Nephron progenitor cell (in vitro differentiated cells): Measurements from ENCODE around the gene PTPRJ.
A peak's percentile ranks its signal among the peaks of the same experiment; 100 is the strongest.

Experiments
- DNase-seq: peaks from one replicate; pipeline ENCODE4 v3.0.0; 2021
- H3K27ac Mint-ChIP-seq: 2 replicates; pipeline ENCODE4 v1.8.0; 2021; ENCODE audit warnings: mild to moderate bottlenecking, moderate library complexity, mixed read lengths
- H3K27me3 Mint-ChIP-seq: 2 replicates; pipeline ENCODE4 v1.8.0; 2021; ENCODE audit warnings: mild to moderate bottlenecking, low read depth, mixed read lengths; ENCODE audit not compliant: poor library complexity
- H3K36me3 Mint-ChIP-seq: 2 replicates; pipeline ENCODE4 v1.8.0; 2021; ENCODE audit warnings: low read depth, mixed read lengths
- H3K4me1 Mint-ChIP-seq: 2 replicates; pipeline ENCODE4 v1.8.0; 2021; ENCODE audit warnings: mixed read lengths
- H3K4me3 Mint-ChIP-seq: 2 replicates; pipeline ENCODE4 v1.8.0; 2021; ENCODE audit warnings: mild to moderate bottlenecking, moderate library complexity, mixed read lengths
- H3K9me3 Mint-ChIP-seq: 2 replicates; pipeline ENCODE4 v1.8.0; 2021; ENCODE audit warnings: mild to moderate bottlenecking, moderate library complexity, mixed read lengths
- TF ChIP-seq, protein P1 (sequence below): fragments of 200-600 bp; sonication (generic); IDR thresholded peaks from 2 replicates; pipeline ENCODE4 v1.5.0; 2021; ENCODE audit warnings: antibody characterized with exemption

The PTPRJ gene

DNA sequence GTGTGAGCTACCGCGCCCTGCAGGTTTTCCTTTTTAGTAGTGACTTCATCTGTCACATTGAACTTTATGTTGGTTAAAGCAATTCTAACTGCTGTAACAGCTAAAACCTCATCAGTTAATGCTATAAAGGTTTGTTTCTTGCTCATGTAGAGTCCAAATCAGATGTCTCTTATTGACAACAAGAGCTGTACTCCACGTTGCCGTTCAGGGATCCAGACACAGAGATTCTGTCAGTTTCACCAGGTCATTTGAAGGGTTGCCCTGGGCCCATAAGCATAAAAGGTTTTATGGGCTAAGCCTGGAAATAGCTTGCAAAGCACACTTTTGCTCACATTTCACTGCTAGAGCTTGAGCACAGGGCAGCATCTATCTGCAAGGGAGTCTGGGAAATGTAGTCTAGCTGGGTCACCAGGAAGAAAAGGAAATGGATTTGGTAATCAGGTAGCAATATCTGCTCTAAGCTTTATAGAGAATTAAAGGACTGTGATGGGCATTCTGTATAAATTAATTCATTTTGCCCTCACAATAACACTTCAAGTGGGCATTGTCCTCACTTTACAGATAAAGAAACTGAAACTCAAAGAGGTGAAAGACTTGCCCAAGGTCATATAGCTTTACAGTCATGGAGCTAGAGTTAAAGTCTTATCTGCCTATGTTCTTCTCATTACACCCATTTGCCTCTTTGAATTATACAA, 25.2 kb upstream of the PTPRJ start:
- H3K9me3 Mint-ChIP-seq = no peaks in the 10 kb centered on the region
- no peaks in the 10 kb centered on the region for H3K27me3 Mint-ChIP-seq
- TF ChIP-seq, protein P1, sequence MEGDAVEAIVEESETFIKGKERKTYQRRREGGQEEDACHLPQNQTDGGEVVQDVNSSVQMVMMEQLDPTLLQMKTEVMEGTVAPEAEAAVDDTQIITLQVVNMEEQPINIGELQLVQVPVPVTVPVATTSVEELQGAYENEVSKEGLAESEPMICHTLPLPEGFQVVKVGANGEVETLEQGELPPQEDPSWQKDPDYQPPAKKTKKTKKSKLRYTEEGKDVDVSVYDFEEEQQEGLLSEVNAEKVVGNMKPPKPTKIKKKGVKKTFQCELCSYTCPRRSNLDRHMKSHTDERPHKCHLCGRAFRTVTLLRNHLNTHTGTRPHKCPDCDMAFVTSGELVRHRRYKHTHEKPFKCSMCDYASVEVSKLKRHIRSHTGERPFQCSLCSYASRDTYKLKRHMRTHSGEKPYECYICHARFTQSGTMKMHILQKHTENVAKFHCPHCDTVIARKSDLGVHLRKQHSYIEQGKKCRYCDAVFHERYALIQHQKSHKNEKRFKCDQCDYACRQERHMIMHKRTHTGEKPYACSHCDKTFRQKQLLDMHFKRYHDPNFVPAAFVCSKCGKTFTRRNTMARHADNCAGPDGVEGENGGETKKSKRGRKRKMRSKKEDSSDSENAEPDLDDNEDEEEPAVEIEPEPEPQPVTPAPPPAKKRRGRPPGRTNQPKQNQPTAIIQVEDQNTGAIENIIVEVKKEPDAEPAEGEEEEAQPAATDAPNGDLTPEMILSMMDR = no peak
- no peak overlapping the region for H3K27ac Mint-ChIP-seq
- H3K4me1 Mint-ChIP-seq = peaks cover 18% of the 10 kb centered on the region
- no peak overlapping the region for H3K4me3 Mint-ChIP-seq
- H3K36me3 Mint-ChIP-seq = no peaks in the 10 kb centered on the region
- no peak for DNase-seq

DNA sequence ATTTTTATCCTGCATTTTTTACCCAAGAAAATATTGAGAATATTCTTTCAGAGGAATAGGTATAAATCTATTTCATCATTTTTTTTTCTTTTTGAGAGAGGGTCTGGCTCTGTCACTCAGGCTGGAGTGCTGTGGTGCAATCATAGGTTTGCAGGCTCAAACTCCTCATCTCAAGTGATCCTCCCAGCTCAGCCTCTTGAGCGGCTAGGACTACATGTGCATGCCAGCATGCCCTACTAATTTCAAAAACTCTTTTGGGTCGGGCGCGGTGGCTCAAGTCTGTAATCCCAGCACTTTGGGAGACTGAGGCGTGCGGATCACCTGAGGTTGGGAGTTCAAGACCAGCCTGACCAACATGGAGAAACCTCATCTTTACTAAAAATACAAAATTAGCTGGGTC, 20.3 kb upstream of the PTPRJ start:
- peaks cover 10% of the 10 kb centered on the region for H3K4me1 Mint-ChIP-seq
- no peaks in the 10 kb centered on the region for H3K36me3 Mint-ChIP-seq
- H3K27me3 Mint-ChIP-seq = no peaks in the 10 kb centered on the region
- H3K9me3 Mint-ChIP-seq = no peaks in the 10 kb centered on the region
- TF ChIP-seq, protein P1 = no peak
- DNase-seq = no peak
- H3K4me3 Mint-ChIP-seq = no peak overlapping the region
- H3K27ac Mint-ChIP-seq = no peak overlapping the region

DNA sequence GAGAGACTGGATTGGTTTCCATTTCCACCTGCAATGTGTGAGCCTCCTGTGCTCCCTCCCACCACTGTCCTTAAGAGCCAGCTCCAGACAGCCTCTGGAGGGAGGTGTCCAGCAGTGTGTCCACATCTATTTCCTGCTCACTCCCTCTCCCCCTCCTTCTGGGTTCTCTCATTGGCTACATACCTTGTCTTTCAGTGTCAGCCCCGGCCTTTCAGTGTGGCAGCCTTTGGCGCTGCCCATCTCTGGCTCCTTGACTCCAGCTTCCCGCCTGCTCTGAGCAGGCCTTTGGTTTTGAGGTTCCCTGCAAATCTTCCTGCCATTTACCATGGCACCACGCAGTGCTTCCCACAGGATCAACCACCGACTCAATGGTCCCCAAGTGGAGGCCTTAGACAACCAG, 19.0 kb upstream of the PTPRJ start:
- Mint-ChIP-seq H3K36me3 (no peaks in the 10 kb centered on the region), H3K4me1 (peaks cover 13% of the 10 kb centered on the region), H3K27ac (peak overlapping the region; percentile 69), H3K9me3 (no peaks in the 10 kb centered on the region), H3K4me3 (no peak overlapping the region), H3K27me3 (no peaks in the 10 kb centered on the region)
- no peak for DNase-seq
- TF ChIP-seq, protein P1 = no peak

DNA sequence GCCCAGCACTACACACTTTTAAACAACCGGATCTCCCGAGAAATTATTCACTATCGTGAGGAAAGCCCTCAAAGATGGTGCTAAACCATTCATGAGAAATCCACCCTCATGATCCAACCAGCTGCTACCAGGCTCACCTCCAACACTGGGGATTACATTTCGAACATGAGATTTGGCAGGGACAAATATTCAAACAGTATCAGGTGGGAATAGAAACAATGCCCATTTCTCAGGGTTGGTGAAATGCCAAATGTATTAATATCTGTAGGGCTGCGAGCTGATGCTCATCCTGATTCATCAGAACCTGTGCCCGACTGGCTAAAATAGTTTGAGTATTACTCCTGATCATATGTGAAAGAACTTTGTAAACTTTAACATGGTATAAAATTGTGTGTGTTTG, 15.8 kb upstream of the PTPRJ start:
- Mint-ChIP-seq H3K4me1 (peaks cover 19% of the 10 kb centered on the region), H3K4me3 (no peak overlapping the region), H3K9me3 (no peaks in the 10 kb centered on the region), H3K36me3 (no peaks in the 10 kb centered on the region), H3K27ac (no peak overlapping the region), H3K27me3 (no peaks in the 10 kb centered on the region)
- no peak for DNase-seq
- TF ChIP-seq, protein P1 = no peak

DNA sequence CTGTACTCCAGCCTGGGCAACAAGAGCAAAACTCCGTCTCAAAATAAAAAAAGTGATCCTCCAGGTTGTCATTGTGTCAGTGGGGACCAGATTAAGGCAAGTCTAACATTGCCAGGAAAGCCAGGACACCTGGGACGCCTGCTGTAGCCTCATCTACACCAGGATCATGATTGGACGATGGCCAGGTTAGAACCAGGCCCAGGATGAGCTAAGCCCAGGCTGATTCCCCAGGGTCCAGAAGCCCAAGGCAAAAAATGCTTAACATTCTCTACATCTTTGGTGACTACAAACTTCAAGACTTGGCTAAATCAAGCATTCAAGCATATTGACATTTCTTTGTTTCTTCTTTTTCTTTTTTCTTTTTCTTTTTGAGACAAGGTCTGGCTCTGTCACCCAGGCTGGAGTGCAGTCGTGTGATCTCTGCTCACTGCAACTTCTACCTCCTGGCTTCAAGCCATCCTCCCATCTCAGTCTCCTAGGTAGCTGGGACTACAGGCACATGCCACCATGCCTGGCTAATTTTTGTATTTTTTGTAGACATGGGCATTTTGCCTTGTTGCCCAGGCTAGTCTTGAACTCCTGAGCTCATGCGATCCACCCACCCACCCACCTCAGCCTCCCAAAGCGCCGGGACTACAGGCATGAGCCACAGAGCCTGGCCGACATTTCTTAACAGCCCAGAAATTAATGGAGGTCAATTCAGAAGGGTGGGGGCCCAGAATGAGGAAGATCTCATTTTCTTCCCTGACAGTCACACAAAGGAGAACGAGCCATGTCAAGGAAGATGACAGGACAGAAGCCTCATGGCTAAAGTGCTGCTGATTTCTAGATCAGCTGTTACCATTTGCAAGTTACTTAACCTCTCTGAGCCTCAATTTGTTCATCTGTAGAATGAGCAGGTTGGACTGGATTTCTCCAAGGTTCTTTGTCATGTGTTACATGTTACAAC, 12.5 kb upstream of the PTPRJ start:
- TF ChIP-seq, protein P1 = no peak
- H3K4me3 Mint-ChIP-seq = no peak overlapping the region
- peak overlapping the region; percentile 83 for H3K27ac Mint-ChIP-seq
- peaks cover 21% of the 10 kb centered on the region for H3K4me1 Mint-ChIP-seq
- no peak for DNase-seq
- H3K9me3 Mint-ChIP-seq = no peaks in the 10 kb centered on the region
- H3K27me3 Mint-ChIP-seq = peaks cover 6% of the 10 kb centered on the region
- H3K36me3 Mint-ChIP-seq = no peaks in the 10 kb centered on the region
